LoVo (cell line): ENCODE results near the gene USP28.
"Not testable (repeated sequence)": the region's sequence is repeated elsewhere in the genome, so short reads cannot be mapped to it uniquely, and the experiment has no call there.

Source experiments
- DNase-seq: peaks from one replicate; pipeline ENCODE4 v3.0.0-alpha.2; 2016; ENCODE audit warnings: low spot score

Gene USP28, protein sequence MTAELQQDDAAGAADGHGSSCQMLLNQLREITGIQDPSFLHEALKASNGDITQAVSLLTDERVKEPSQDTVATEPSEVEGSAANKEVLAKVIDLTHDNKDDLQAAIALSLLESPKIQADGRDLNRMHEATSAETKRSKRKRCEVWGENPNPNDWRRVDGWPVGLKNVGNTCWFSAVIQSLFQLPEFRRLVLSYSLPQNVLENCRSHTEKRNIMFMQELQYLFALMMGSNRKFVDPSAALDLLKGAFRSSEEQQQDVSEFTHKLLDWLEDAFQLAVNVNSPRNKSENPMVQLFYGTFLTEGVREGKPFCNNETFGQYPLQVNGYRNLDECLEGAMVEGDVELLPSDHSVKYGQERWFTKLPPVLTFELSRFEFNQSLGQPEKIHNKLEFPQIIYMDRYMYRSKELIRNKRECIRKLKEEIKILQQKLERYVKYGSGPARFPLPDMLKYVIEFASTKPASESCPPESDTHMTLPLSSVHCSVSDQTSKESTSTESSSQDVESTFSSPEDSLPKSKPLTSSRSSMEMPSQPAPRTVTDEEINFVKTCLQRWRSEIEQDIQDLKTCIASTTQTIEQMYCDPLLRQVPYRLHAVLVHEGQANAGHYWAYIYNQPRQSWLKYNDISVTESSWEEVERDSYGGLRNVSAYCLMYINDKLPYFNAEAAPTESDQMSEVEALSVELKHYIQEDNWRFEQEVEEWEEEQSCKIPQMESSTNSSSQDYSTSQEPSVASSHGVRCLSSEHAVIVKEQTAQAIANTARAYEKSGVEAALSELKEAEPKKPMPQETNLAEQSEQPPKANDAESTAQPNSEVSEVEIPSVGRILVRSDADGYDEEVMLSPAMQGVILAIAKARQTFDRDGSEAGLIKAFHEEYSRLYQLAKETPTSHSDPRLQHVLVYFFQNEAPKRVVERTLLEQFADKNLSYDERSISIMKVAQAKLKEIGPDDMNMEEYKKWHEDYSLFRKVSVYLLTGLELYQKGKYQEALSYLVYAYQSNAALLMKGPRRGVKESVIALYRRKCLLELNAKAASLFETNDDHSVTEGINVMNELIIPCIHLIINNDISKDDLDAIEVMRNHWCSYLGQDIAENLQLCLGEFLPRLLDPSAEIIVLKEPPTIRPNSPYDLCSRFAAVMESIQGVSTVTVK

DNA sequence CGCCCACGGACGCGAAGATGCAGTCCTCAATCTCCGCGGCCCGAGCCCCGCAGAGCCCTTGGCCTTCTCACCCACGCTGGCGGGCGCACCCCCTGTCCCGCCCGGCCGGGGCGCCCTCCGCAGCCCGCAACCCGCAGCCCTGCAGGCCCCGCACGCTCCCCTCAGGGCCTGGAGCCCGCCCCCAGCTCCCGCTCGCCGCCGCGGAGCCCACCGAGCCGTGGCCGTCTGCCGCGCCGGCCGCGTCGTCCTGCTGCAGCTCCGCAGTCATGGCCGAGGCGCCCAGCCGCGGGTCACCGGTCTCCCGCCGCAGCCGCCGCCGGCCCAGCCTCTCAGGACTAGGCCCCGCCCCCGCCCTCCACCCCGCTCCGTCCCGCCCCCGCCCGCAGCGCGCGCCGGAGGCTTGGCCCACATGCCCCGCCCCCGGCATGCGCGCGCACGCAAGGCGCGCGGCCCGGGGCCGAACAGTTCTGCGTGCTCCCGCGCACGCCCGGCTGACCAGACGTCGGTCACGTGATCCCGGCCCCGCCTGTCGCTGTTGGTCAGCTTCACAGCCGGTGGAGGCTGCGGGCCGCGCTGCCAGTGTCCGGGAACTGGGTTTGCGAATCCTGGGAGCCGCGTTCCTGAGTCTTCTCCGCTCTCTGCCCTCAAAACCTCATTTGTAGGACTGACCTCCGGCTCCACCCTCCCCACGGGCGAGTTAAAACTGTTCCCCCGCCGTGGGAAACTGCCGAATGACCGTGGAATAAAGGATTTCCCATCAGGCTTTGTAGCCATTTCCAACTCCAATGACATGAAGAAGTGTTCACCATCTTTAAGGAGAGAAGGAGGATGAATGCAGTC, at the start of gene USP28:
TSS of gene USP28 (minus strand) at position 339 of the 840 bp plus-strand sequence. CDS start at position 268, 71 bp downstream.
- peak; percentile 94 for DNase-seq

DNA sequence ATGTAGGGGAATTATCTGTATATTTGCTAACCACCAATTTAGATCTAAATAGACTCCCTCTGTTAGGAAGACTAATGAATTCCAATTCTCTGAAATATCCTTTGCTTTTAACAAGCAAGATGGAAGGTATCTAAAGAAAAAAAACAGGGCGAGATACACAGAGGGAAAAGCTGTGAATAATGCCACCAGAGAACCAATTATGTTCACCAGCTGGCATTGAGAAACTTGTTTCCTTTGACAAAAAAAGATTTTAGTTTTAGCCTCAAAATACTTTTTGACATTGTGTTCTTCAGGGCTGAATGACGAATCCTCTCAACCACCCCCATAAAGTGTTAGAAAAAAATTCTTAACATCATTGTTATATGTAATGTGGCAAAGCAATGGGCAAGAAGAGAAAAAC, 48.2 kb upstream of the USP28 start:
- DNase-seq = no peak

GRCh38 chr11:113911491-113911890, 36.1 kb upstream of the USP28 start:
- DNase-seq = not testable (repeated sequence)

- no peak for DNase-seq
These were observed 32.7 kb upstream of the USP28 start for GRCh38 chr11:113908098-113908497.

- DNase-seq = no peak
These were observed 32.3 kb upstream of the USP28 start for GRCh38 chr11:113907681-113908080.

DNA sequence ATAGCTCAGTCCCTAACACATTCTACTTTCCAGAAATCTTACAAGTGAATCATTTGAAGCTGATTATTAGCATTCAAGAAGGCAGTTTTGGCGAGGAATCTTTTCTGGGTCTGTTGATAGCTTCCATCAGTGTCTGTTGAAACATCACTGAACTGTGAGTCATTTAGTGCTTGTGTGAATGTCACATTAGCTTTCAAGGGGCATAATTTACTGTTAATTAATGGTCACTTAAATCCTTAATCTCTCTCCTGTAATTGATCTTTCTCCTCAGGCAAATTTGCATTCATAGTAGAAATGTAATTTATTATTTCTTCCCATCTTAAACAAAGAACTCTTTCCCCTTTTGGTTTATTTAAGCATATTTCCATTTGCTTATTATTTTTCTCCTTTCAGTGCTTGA, 31.8 kb upstream of the USP28 start:
- DNase-seq = no peak

GRCh38 chr11:113906516-113906915, 31.1 kb upstream of the USP28 start:
- no peak for DNase-seq

DNA sequence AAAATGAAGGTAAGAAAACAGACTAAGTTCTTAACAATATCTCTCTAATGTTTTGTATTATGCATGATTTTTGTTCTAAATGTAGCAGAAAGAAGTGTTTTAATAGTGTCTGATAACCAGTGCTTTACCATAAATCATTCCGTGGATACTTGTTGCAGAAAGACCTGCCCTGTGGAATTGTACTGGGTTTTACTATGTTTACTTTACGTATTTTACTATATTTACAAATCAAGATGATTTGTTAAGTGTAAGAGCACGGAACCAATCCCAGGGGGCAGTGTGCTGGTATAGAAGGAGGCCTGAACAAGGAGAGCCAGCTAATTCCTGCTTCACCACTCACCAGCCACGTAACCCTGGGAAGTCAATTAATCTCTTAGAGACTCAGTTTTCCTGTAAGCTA, 30.7 kb upstream of the USP28 start:
- peak; percentile 31 for DNase-seq

GRCh38 chr11:113904379-113905101, 29.2 kb upstream of the USP28 start, which contains the start of gene HTR3B:
TSS of gene HTR3B (plus strand) at chr11:113904796. CDS start at chr11:113904934, 138 bp downstream.
- no peak for DNase-seq

DNA sequence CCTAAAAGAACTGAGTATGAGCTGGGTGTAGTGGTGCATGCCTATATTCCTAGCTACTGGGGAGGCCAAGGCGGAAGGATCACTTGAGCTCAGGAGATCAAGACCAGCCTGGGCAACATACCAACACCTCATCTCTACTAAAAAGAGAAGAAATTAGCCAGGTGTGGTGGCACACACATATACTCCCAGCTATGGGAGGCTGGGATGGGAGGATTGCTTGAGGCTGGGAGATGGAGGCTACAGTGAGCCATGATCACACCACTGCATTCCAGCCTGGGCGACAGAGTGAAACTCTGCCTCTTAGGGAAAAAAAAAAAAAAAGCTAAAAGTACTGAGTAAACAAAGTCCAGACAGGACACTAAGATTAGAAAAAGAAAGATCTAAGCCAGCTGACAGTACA, 25.8 kb upstream of the USP28 start:
- DNase-seq = no peak

- DNase-seq = no peak
These were observed 20.9 kb upstream of the USP28 start for GRCh38 chr11:113896156-113896879.

GRCh38 chr11:113895367-113896155, 20.2 kb upstream of the USP28 start:
- no peak for DNase-seq

DNA sequence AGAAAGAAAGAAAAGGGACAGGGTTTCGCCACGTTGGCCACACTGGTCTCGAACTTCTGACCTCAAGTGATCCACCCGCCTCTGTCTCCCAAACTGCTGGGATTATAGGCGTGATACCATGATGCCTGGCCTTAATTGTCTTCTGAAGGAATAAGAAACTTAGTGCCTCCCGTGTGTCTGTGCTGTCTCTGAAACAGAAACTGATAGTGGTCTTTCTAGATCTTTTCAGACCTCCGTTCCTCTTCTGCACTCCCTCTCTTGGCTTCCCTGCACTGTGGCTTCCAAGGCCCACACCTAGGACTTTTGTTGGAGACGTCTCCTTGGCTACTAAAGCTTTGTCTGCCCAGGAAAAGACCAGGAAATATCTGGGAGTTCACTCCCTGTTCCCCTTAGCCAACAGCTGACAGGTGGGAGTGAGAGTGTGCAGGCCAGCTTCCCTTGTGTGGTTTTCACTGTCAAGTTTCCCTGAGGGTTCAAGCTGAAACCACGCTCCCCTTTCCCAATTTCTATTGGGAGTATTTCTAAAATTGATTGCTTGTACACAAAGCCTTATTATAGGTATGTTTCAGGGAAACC, 19.1 kb upstream of the USP28 start:
- DNase-seq = no peak

- no peak for DNase-seq
These were observed 13.5 kb upstream of the USP28 start for GRCh38 chr11:113888848-113889247.

- DNase-seq = no peak
These were observed 10.5 kb upstream of the USP28 start for GRCh38 chr11:113885897-113886296.

DNA sequence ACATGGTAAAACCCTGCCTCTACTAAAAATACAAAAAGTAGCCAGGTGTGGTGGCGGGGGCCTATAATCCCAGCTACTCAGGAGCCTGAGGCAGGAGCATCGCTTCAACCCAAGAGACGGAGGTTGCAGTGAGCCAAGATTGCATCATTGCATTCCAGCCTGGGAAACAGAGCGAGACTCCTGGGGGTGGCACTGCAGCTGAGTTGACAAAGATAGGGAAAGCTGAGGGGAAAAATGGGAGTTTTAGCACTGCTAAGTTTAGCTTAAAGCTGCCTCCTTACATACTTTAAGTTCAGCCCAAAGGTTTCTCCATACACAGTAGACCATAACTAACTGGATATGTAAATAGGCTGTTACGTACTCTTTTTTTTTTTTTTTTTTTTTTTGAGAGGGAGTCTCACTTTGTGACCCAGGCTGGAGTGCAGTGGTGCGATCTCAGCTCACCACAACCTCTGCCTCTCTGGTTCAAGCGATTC, 9.0 kb upstream of the USP28 start:
- DNase-seq = no peak

GRCh38 chr11:113881856-113882255, 6.5 kb upstream of the USP28 start:
- no peak for DNase-seq

- DNase-seq = no peak
These were observed 5.6 kb upstream of the USP28 start for GRCh38 chr11:113880971-113881370.

GRCh38 chr11:113879446-113879845, 4.1 kb upstream of the USP28 start:
- DNase-seq = not testable (repeated sequence)
